ENCODE results near the gene SLC39A8.

The SLC39A8 gene

GRCh38 chr4:102341201-102341600, 4.1 kb downstream of the SLC39A8 start:
- in situ Hi-C loops (cut with MboI; ENCODE audit: low pct_unique_long_range_greater_than_20kb, low sequenced_read_pairs, unreplicated experiment) = no loop called here
- no peak for DNase-seq (ENCODE audit: low spot score)
- no peak for TF ChIP-seq CTCF (IDR thresholded peaks at IDR 0.05; ENCODE audit: extremely low read depth, insufficient read depth, missing control alignments)

- DNase-seq (ENCODE audit: low spot score) = no peak
- in situ Hi-C loops (cut with MboI; ENCODE audit: low pct_unique_long_range_greater_than_20kb, low sequenced_read_pairs, unreplicated experiment) = no loop called here
- no peak for TF ChIP-seq CTCF (IDR thresholded peaks at IDR 0.05; ENCODE audit: extremely low read depth, insufficient read depth, missing control alignments)
These were observed 6.3 kb downstream of the SLC39A8 start for GRCh38 chr4:102339018-102339417.

- TF ChIP-seq CTCF (IDR thresholded peaks at IDR 0.05; ENCODE audit: extremely low read depth, insufficient read depth, missing control alignments) = no peak
- no peak for DNase-seq (ENCODE audit: low spot score)
- in situ Hi-C loops (cut with MboI; ENCODE audit: low pct_unique_long_range_greater_than_20kb, low sequenced_read_pairs, unreplicated experiment) = no loop called here
These were observed 6.9 kb downstream of the SLC39A8 start for GRCh38 chr4:102338405-102338804.

- no peak for DNase-seq (ENCODE audit: low spot score)
- no peak for TF ChIP-seq CTCF (IDR thresholded peaks at IDR 0.05; ENCODE audit: extremely low read depth, insufficient read depth, missing control alignments)
- in situ Hi-C loops (cut with MboI; ENCODE audit: low pct_unique_long_range_greater_than_20kb, low sequenced_read_pairs, unreplicated experiment) = no loop called here
These were observed 9.7 kb downstream of the SLC39A8 start for GRCh38 chr4:102335616-102336015.

GRCh38 chr4:102334624-102335023, 10.7 kb downstream of the SLC39A8 start:
- DNase-seq (ENCODE audit: low spot score) = no peak
- TF ChIP-seq CTCF (IDR thresholded peaks at IDR 0.05; ENCODE audit: extremely low read depth, insufficient read depth, missing control alignments) = no peak
- in situ Hi-C loops (cut with MboI; ENCODE audit: low pct_unique_long_range_greater_than_20kb, low sequenced_read_pairs, unreplicated experiment) = no loop called here

GRCh38 chr4:102333787-102334186, 11.5 kb downstream of the SLC39A8 start:
- in situ Hi-C loops (cut with MboI; ENCODE audit: low pct_unique_long_range_greater_than_20kb, low sequenced_read_pairs, unreplicated experiment) = no loop called here
- no peak for TF ChIP-seq CTCF (IDR thresholded peaks at IDR 0.05; ENCODE audit: extremely low read depth, insufficient read depth, missing control alignments)

GRCh38 chr4:102328045-102328444, 17.2 kb downstream of the SLC39A8 start:
- DNase-seq (ENCODE audit: low spot score) = no peak
- in situ Hi-C loops (cut with MboI; ENCODE audit: low pct_unique_long_range_greater_than_20kb, low sequenced_read_pairs, unreplicated experiment) = no loop called here
- TF ChIP-seq CTCF (IDR thresholded peaks at IDR 0.05; ENCODE audit: extremely low read depth, insufficient read depth, missing control alignments) = no peak

More at GRCh38 chr4:102333787-102334186, 11.5 kb downstream of the SLC39A8 start:
- DNase-seq (ENCODE audit: low spot score) = no peak
